COLO668 (cell line): Measurements from ENCODE around the gene CALCOCO1.
"Not testable (repeated sequence)": the region's sequence is repeated elsewhere in the genome, so short reads cannot be mapped to it uniquely, and the experiment has no call there.

Source experiments
- DNase-seq: peaks from one replicate; lab custom pipeline; 2025; ENCODE audit not compliant: unreplicated experiment; lab: John Stamatoyannopoulos, UW

CALCOCO1 gene

GRCh38 chr12:53727310-53728041 is at the start of gene CALCOCO1:
Gene CALCOCO1, minus strand, starts transcription at chr12:53727452. Its CDS starts 2,210 bp downstream, at chr12:53725242.
- DNase-seq, result peak; percentile 93

- DNase-seq, result no peak
These were observed 49.6 kb upstream of the CALCOCO1 start for GRCh38 chr12:53776872-53777271.

GRCh38 chr12:53775478-53776145 is 48.4 kb upstream of the CALCOCO1 start:
- DNase-seq, result no peak

- no peak for DNase-seq
These were observed 43.0 kb upstream of the CALCOCO1 start for GRCh38 chr12:53770281-53770680.

- DNase-seq, result no peak
These were observed 41.7 kb upstream of the CALCOCO1 start for GRCh38 chr12:53768976-53769375.

GRCh38 chr12:53766881-53767280 is 39.6 kb upstream of the CALCOCO1 start:
- no peak for DNase-seq

- DNase-seq, result no peak
These were observed 38.6 kb upstream of the CALCOCO1 start for GRCh38 chr12:53765891-53766290.

- DNase-seq, result no peak
These were observed 37.4 kb upstream of the CALCOCO1 start for GRCh38 chr12:53764615-53765014.

- not testable (repeated sequence) for DNase-seq
These were observed 35.5 kb upstream of the CALCOCO1 start for GRCh38 chr12:53762793-53763192.

- no peak for DNase-seq
These were observed 34.1 kb upstream of the CALCOCO1 start for GRCh38 chr12:53761306-53761705.

GRCh38 chr12:53759261-53759660 is 32.0 kb upstream of the CALCOCO1 start:
- no peak for DNase-seq

- DNase-seq, result no peak
These were observed 31.5 kb upstream of the CALCOCO1 start for GRCh38 chr12:53758730-53759103.

- DNase-seq, result no peak
These were observed 31.0 kb upstream of the CALCOCO1 start for GRCh38 chr12:53758081-53758729.

GRCh38 chr12:53757101-53757770 is 30.0 kb upstream of the CALCOCO1 start:
- DNase-seq, result peak; percentile 58

GRCh38 chr12:53756300-53757100 is 29.2 kb upstream of the CALCOCO1 start:
- no peak for DNase-seq

- DNase-seq, result no peak
These were observed 28.6 kb upstream of the CALCOCO1 start for GRCh38 chr12:53755893-53756292.

- no peak for DNase-seq
These were observed 28.2 kb upstream of the CALCOCO1 start for GRCh38 chr12:53755451-53755891.

GRCh38 chr12:53754633-53755264 is 27.5 kb upstream of the CALCOCO1 start:
- DNase-seq, result no peak

- no peak for DNase-seq
These were observed 26.9 kb upstream of the CALCOCO1 start for GRCh38 chr12:53754188-53754585.

GRCh38 chr12:53752621-53753020 is 25.4 kb upstream of the CALCOCO1 start:
- no peak for DNase-seq
